K562 (cell line): Measurements from ENCODE around the gene SLC15A1. TPM values are rescaled to one million over a fixed set of nuclear protein-coding genes. Genes with fewer than 3 reads are reported as not detected.

Source experiments
- ATAC-seq: fragments of 200-7000 bp; cut with Tn5 transposase; 3 replicates; pipeline ENCODE4 v1.9.1; 2020; ENCODE audit warnings: moderate library complexity
- BruUV-seq: library from RNA; stranded (reverse); fragments of 400-500 nt; replicated peaks from 2 replicates; lab custom pipeline; 2021; lab: Mats Ljungman, UMichigan
- CTCF ChIA-PET: fragments of 300-600 bp; formaldehyde crosslinking; extraction: SDS; loops from one replicate; lab custom pipeline; 2021; ENCODE audit warnings: low intra/inter-chr PET ratio; lab: Yijun Ruan, JAX
- POLR2A ChIA-PET: fragments of 300-600, 350-650 bp; sonication (Branson Sonifier 250); formaldehyde crosslinking; extraction: SDS; loops from one replicate; lab custom pipeline; 2021; ENCODE audit warnings: antibody characterized with exemption, inconsistent platforms; lab: Yijun Ruan, JAX
- DNase-seq, 4 experiments: peaks; one replicate each; pipeline versions ENCODE4 v3.0.0 to v3.0.0-alpha.2; 2011 to 2018; ENCODE audit warnings: low spot score in 3 of 4, mixed read lengths in 3 of 4; ENCODE audit errors: extremely low read depth in 1 of 4
- FAIRE-seq: peaks from 2 replicates; lab custom pipeline; 2011; peaks lifted over from hg19 to GRCh38; lab: Jason Lieb, UNC
- H2AFZ ChIP-seq: 2 replicates; pipeline ENCODE4 v1.6.0; 2011; ENCODE audit warnings: low read depth, low read length, control low read depth, inconsistent platforms
- H3K27ac ChIP-seq: fragments of 200-600 bp; 3 replicates; pipeline ENCODE4 v1.8.0; 2011; ENCODE audit warnings: low read depth, mild to moderate bottlenecking, control low read depth, inconsistent platforms, low read length, moderate library complexity, mixed read lengths; ENCODE audit errors: extremely low read depth
- H3K27me3 ChIP-seq, 2 experiments: fragments of 300-600 bp in 1 of 2; 2 replicates in 1 of 2; 3 replicates in 1 of 2; pipeline versions ENCODE4 v1.6.0 to v1.8.0; 2011; ENCODE audit warnings: inconsistent platforms in 2 of 2, low read length in 2 of 2, mild to moderate bottlenecking in 1 of 2, mixed read lengths in 1 of 2, moderate library complexity in 1 of 2; ENCODE audit not compliant: control insufficient read depth in 2 of 2, insufficient read depth in 2 of 2
- H3K36me3 ChIP-seq: fragments of 300-600 bp; 3 replicates; pipeline ENCODE4 v1.8.0; 2011; ENCODE audit warnings: mild to moderate bottlenecking, low read length, inconsistent platforms; ENCODE audit not compliant: control insufficient read depth, insufficient read depth
- H3K4me1 ChIP-seq, 2 experiments: fragments of 200-600 bp in 1 of 2; replicated peaks in 1 of 2; 2 replicates in 1 of 2; 3 replicates in 1 of 2; pipeline versions ENCODE4 v1.5.1 to v1.8.0; 2011; ENCODE audit warnings: inconsistent platforms in 2 of 2, low read length in 2 of 2, mild to moderate bottlenecking in 1 of 2, mixed read lengths in 1 of 2, moderate library complexity in 1 of 2; ENCODE audit not compliant: control insufficient read depth in 2 of 2, insufficient read depth in 2 of 2
- H3K4me2 ChIP-seq: 2 replicates; pipeline ENCODE4 v1.6.1; 2011; ENCODE audit warnings: low read length, control low read depth, inconsistent platforms, mixed read lengths; ENCODE audit not compliant: insufficient read depth
- H3K4me3 ChIP-seq: fragments of 200-600 bp; sonication (generic), shearing (Covaris generic); 2 replicates; pipeline ENCODE4 v1.5.1; 2016; ENCODE audit warnings: control low read depth, inconsistent platforms
- H3K79me2 ChIP-seq: fragments of 200-600 bp; 3 replicates; pipeline ENCODE4 v1.8.0; 2011; ENCODE audit warnings: low read length, inconsistent platforms; ENCODE audit not compliant: control insufficient read depth, insufficient read depth
- H3K9ac ChIP-seq, 2 experiments: 2 replicates each; pipeline versions ENCODE4 v1.6.0 to v1.6.1; 2011; ENCODE audit warnings: low read depth in 2 of 2, low read length in 2 of 2, control low read depth in 1 of 2, inconsistent platforms in 1 of 2, mild to moderate bottlenecking in 1 of 2, mixed read lengths in 1 of 2; ENCODE audit not compliant: insufficient read depth in 1 of 2
- H3K9me1 ChIP-seq: one replicate; pipeline ENCODE4 v1.6.0; 2011; ENCODE audit warnings: inconsistent platforms, mild to moderate bottlenecking, low read length, moderate library complexity; ENCODE audit not compliant: control insufficient read depth, insufficient read depth
- H3K9me3 ChIP-seq: replicated peaks from 2 replicates; pipeline ENCODE4 v1.5.1; 2011; ENCODE audit warnings: low read depth, low read length, inconsistent platforms; ENCODE audit not compliant: control insufficient read depth, insufficient read depth
- H4K20me1 ChIP-seq: replicated peaks from 2 replicates; pipeline ENCODE4 v1.6.1; 2011; ENCODE audit warnings: low read length, inconsistent platforms, mixed read lengths; ENCODE audit not compliant: control insufficient read depth, insufficient read depth
- ATF1 ChIP-seq, 2 experiments: fragments of 450-650 bp in 1 of 2; IDR thresholded peaks; 2 replicates each; pipeline ENCODE4 v1.6.1; 2016; ENCODE audit warnings: missing compliant biosample characterization in 1 of 2, missing genetic modification characterization in 1 of 2
- CREB1 ChIP-seq, 2 experiments: sonication (generic) in 1 of 2; formaldehyde crosslinking in 1 of 2; IDR thresholded peaks; 2 replicates each; pipeline versions ENCODE4 v1.6.1 to v1.8.0; 2012 to 2022; ENCODE audit warnings: inconsistent platforms in 1 of 2, mild to moderate bottlenecking in 1 of 2, missing genetic modification reagents in 1 of 2, moderate library complexity in 1 of 2
- CREM ChIP-seq: IDR thresholded peaks from 2 replicates; pipeline ENCODE4 v1.6.1; 2014; ENCODE audit warnings: antibody characterized with exemption, low read depth
- HSF4 ChIP-seq: fragments of 250-450 bp; sonication (Bioruptor Pico); IDR thresholded peaks from 2 replicates; pipeline ENCODE4 v2.1.2; 2022; ENCODE audit warnings: mild to moderate bottlenecking, moderate library complexity, borderline replicate concordance
- MYBL2 ChIP-seq, 2 experiments: fragments of 450-650 bp in 1 of 2; sonication (generic) in 1 of 2; formaldehyde crosslinking in 1 of 2; IDR thresholded peaks; 2 replicates each; pipeline versions ENCODE4 v1.6.1 to v1.8.1; 2017 to 2022; ENCODE audit warnings: borderline replicate concordance in 1 of 2, inconsistent platforms in 1 of 2, low read depth in 1 of 2, mild to moderate bottlenecking in 1 of 2, missing genetic modification reagents in 1 of 2, moderate library complexity in 1 of 2
- NCOR1 ChIP-seq: fragments of 450-650 bp; IDR thresholded peaks from 2 replicates; pipeline ENCODE4 v1.6.1; 2016; ENCODE audit warnings: mild to moderate bottlenecking, moderate library complexity
- PATZ1 ChIP-seq: fragments of 250-450 bp; sonication (Bioruptor Pico); IDR thresholded peaks from 2 replicates; pipeline ENCODE4 v1.5.0; 2020; ENCODE audit warnings: mild to moderate bottlenecking, borderline replicate concordance
- PBX2 ChIP-seq, 2 experiments: IDR thresholded peaks in 1 of 2; conservative IDR thresholded peaks in 1 of 2; 2 replicates each; pipeline ENCODE4 v1.6.1; 2016; ENCODE audit warnings: low read depth in 2 of 2, mild to moderate bottlenecking in 1 of 2, missing compliant biosample characterization in 1 of 2, missing genetic modification characterization in 1 of 2, moderate library complexity in 1 of 2
- TGIF2 ChIP-seq: sonication (generic); formaldehyde crosslinking; IDR thresholded peaks from 2 replicates; pipeline ENCODE4 v1.8.1; 2022; ENCODE audit warnings: mild to moderate bottlenecking, missing genetic modification reagents, moderate library complexity
- U2AF2 ChIP-seq: fragments of 200-400 bp; formaldehyde crosslinking; optimal IDR thresholded peaks from 2 replicates; pipeline ENCODE3; 2017; ENCODE audit warnings: low read depth, mild to moderate bottlenecking, low read length
- ZNF41 ChIP-seq: fragments of 250-450 bp; sonication (Bioruptor Pico); conservative IDR thresholded peaks from 2 replicates; pipeline ENCODE4 v1.4.0; 2020; ENCODE audit warnings: mild to moderate bottlenecking
- ZNF668 ChIP-seq: fragments of 250-450 bp; sonication (Bioruptor Pico); IDR thresholded peaks from 2 replicates; pipeline ENCODE4 v1.8.0; 2022; ENCODE audit warnings: mild to moderate bottlenecking, inconsistent platforms
- WGBS: fragments of 100-300 bp; shearing (Covaris generic); methylation state at CpG from one replicate; pipeline ENCODE4 v1.1.6; 2016; ENCODE audit warnings: low coverage, mixed read lengths; ENCODE audit not compliant: insufficient coverage; ENCODE audit errors: missing lambda C conversion rate; 5-methylcytosine and 5-hydroxymethylcytosine counted together
- in situ Hi-C: fragments of 300-500 bp; cut with MboI; formaldehyde crosslinking; loops from 4 replicates; pipeline ENCODE4 v1.15.0; 2018; ENCODE audit warnings: inconsistent platforms, mixed read lengths
- intact Hi-C: fragments of 100-400 bp; cut with micrococcal nuclease; formaldehyde crosslinking; loops from 2 replicates; pipeline ENCODE4 v1.14.2; 2022
- polyA plus RNA-seq, 8 experiments: library from polyadenylated mRNA; depleted of rRNA in 4 of 8; stranded (reverse) in 5 of 8; unstranded in 3 of 8; fragments of >200 nt; fragmentation: Nextera tagmentation in 2 of 8; fragmentation: Illumina TruSeq in 1 of 8; extraction: Ambion mirVana in 2 of 8; extraction: Trizol in 1 of 8; gene quantifications; 2 replicates each; pipeline versions ENCODE4 v1.2.1 to v1.2.3, GENCODE V29; 2011 to 2014; ENCODE audit warnings: inconsistent platforms in 1 of 8, missing spikeins in 1 of 8
- total RNA-seq, 7 experiments: library from RNA; depleted of rRNA in 6 of 7; stranded (reverse); fragments of >200 nt in 6 of 7; fragmentation: Illumina TruSeq in 2 of 7; extraction: Trizol in 2 of 7; gene quantifications; 2 replicates each; pipeline versions ENCODE4 v1.2.1 to v1.2.3, GENCODE V29; 2011 to 2021; ENCODE audit warnings: low replicate concordance in 1 of 7
- TF ChIP-seq, protein P1 (sequence below): sonication (generic); formaldehyde crosslinking; IDR thresholded peaks from 2 replicates; pipeline ENCODE4 v1.8.1; 2023; ENCODE audit warnings: mild to moderate bottlenecking, missing genetic modification reagents
- TF ChIP-seq, protein P2 (sequence below): fragments of 450-650 bp; conservative IDR thresholded peaks from 2 replicates; pipeline ENCODE4 v1.6.1; 2016; ENCODE audit warnings: missing genetic modification characterization, low read depth, mild to moderate bottlenecking, control low read depth, missing compliant biosample characterization

The SLC15A1 gene
- total and polyA plus RNA-seq, 9 of the 15 experiments (the other 6 are each of a cell fraction or from before 2014, with no cell fraction given): not detected

DNA sequence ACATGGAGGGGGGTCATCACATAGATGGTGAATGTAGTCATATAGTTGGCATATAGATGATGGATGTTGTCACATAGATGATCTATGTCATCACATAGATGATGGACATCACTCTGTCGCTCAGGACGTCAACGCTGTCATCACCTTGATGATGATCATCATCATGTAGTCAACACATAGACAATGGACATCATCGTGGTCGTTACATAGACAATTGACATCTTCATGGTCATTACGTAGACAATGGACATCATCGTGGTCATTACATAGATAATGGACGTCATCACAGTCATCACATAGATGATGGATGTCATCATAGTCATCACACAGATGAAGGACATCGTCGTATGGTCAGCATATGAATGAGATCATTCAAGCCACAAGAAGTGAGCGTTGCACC, 28.6 kb upstream of the SLC15A1 start:
- FAIRE-seq: no peak
- TF ChIP-seq CREM (peak; percentile 27; the same call in 1 of the 2 replicates), CREB1 (IDR thresholded peaks at IDR 0.05) (peak; percentile 59), CREB1 (CRISPR knock-in tag; IDR thresholded peaks at IDR 0.05) (no peak), MYBL2 (IDR thresholded peaks at IDR 0.05; ENCODE audit: low read depth) (no peak), MYBL2 (CRISPR knock-in tag; IDR thresholded peaks at IDR 0.05; ENCODE audit: borderline replicate concordance) (no peak), HSF4 (CRISPR knock-in tag) (no peak), TGIF2 (no peak), ZNF41 (CRISPR knock-in tag) (no peak), ZNF668 (CRISPR knock-in tag) (no peak), PATZ1 (CRISPR knock-in tag) (no peak), NCOR1 (no peak), ATF1 (CRISPR knock-in tag; IDR thresholded peaks at IDR 0.05) (no peak), ATF1 (tag; IDR thresholded peaks at IDR 0.05) (peak; percentile 65), U2AF2 (no peak), PBX2 (CRISPR knock-in tag; IDR thresholded peaks at IDR 0.05; ENCODE audit: low read depth) (no peak), PBX2 (tag; conservative IDR thresholded peaks at IDR 0.05; ENCODE audit: low read depth) (peak; percentile 51)
- TF ChIP-seq, protein P1, sequence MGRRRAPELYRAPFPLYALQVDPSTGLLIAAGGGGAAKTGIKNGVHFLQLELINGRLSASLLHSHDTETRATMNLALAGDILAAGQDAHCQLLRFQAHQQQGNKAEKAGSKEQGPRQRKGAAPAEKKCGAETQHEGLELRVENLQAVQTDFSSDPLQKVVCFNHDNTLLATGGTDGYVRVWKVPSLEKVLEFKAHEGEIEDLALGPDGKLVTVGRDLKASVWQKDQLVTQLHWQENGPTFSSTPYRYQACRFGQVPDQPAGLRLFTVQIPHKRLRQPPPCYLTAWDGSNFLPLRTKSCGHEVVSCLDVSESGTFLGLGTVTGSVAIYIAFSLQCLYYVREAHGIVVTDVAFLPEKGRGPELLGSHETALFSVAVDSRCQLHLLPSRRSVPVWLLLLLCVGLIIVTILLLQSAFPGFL (CRISPR knock-in tag): no peak
- TF ChIP-seq, protein P2, sequence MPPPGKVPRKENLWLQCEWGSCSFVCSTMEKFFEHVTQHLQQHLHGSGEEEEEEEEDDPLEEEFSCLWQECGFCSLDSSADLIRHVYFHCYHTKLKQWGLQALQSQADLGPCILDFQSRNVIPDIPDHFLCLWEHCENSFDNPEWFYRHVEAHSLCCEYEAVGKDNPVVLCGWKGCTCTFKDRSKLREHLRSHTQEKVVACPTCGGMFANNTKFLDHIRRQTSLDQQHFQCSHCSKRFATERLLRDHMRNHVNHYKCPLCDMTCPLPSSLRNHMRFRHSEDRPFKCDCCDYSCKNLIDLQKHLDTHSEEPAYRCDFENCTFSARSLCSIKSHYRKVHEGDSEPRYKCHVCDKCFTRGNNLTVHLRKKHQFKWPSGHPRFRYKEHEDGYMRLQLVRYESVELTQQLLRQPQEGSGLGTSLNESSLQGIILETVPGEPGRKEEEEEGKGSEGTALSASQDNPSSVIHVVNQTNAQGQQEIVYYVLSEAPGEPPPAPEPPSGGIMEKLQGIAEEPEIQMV: no peak

More for the DNA sequence above, 28.6 kb upstream of the SLC15A1 start:
- Histone ChIP-seq H3K27me3 (peaks cover 12 to 54% of the 10 kb centered on the region in 2 experiments), H3K27ac (no peak overlapping the region), H3K9me3 (no peaks in the 10 kb centered on the region), H4K20me1 (no peaks in the 10 kb centered on the region), H3K4me3 (no peak overlapping the region), H3K4me2 (no peak overlapping the region), H3K36me3 (no peaks in the 10 kb centered on the region), H3K9me1 (no peaks in the 10 kb centered on the region), H3K79me2 (no peaks in the 10 kb centered on the region), H3K9ac (no peak overlapping the region), H3K4me1 (no peaks in the 10 kb centered on the region; a peak in 1 of 5 replicates), H2AFZ (no peak overlapping the region)
- in situ Hi-C loops (no loop called here), intact Hi-C loops (no loop called here)
- no peak for ATAC-seq
- no peak for DNase-seq
- 0% methylated on average over 8 of the region's 11 CpGs for WGBS
- BruUV-seq: no TSS peak
- ChIA-PET CTCF (no interaction called here), POLR2A (no interaction called here)
